SK-N-SH (cell line): ENCODE data around the gene ARHGAP10. TPM values are rescaled to one million over a fixed set of nuclear protein-coding genes. Genes with fewer than 3 reads are reported as not detected.

Experiments
- CTCF ChIA-PET: fragments of 300-600, 350-600 bp; formaldehyde crosslinking; extraction: SDS; loops from one replicate; lab custom pipeline; 2021; lab: Yijun Ruan, JAX
- POLR2A ChIA-PET: fragments of 350-600 bp; sonication (Branson Sonifier 250); formaldehyde crosslinking; extraction: SDS; loops from one replicate; lab custom pipeline; 2020; ENCODE audit warnings: antibody characterized with exemption, inconsistent platforms; lab: Yijun Ruan, JAX
- DNase-seq: peaks from one replicate; pipeline ENCODE4 v3.0.0; 2012
- H2AFZ ChIP-seq: fragments of 200-600 bp; sonication (generic); 2 replicates; pipeline ENCODE4 v1.8.1; 2016; ENCODE audit warnings: antibody characterized with exemption, mild to moderate bottlenecking, low read depth
- H3F3A ChIP-seq: fragments of 200-600 bp; sonication (generic); replicated peaks from 2 replicates; pipeline ENCODE3; 2016; ENCODE audit warnings: antibody characterized with exemption, mild to moderate bottlenecking; ENCODE audit not compliant: insufficient read depth
- H3K27ac ChIP-seq, 2 experiments: fragments of 200-500 bp in 1 of 2; fragments of 200-600 bp in 1 of 2; sonication (Bioruptor generic) in 1 of 2; sonication (generic), shearing (Covaris generic) in 1 of 2; 2 replicates each; pipeline versions ENCODE4 v1.5.1 to v1.6.1; 2014 to 2016; ENCODE audit warnings: low read depth in 2 of 2, inconsistent platforms in 1 of 2, low read length in 1 of 2, mild to moderate bottlenecking in 1 of 2, mixed read lengths in 1 of 2
- H3K27me3 ChIP-seq: fragments of 200-600 bp; sonication (generic), shearing (Covaris generic); 2 replicates; pipeline ENCODE4 v1.6.1; 2016; ENCODE audit warnings: mixed run types; ENCODE audit not compliant: insufficient read depth
- H3K36me3 ChIP-seq, 2 experiments: fragments of 200-500 bp in 1 of 2; fragments of 200-600 bp in 1 of 2; sonication (Bioruptor generic) in 1 of 2; sonication (generic) in 1 of 2; replicated peaks in 1 of 2; 2 replicates each; pipeline versions ENCODE3 to v1.5.1; 2014 to 2016; ENCODE audit warnings: low read length in 1 of 2, mild to moderate bottlenecking in 1 of 2; ENCODE audit not compliant: insufficient read depth in 2 of 2, control insufficient read depth in 1 of 2
- H3K4me1 ChIP-seq, 2 experiments: fragments of 200-500 bp in 1 of 2; fragments of 200-600 bp in 1 of 2; sonication (Bioruptor generic) in 1 of 2; sonication (generic), shearing (Covaris generic) in 1 of 2; 2 replicates each; pipeline versions ENCODE4 v1.5.1 to v1.6.1; 2014 to 2016; ENCODE audit warnings: low read depth in 1 of 2, low read length in 1 of 2, mixed run types in 1 of 2; ENCODE audit not compliant: insufficient read depth in 2 of 2, control insufficient read depth in 1 of 2
- H3K4me2 ChIP-seq: fragments of 200-600 bp; sonication (generic), shearing (Covaris generic); 2 replicates; pipeline ENCODE4 v1.6.1; 2017; ENCODE audit warnings: mixed run types
- H3K4me3 ChIP-seq, 2 experiments: fragments of 200-500 bp in 1 of 2; fragments of 200-600 bp in 1 of 2; sonication (Bioruptor generic) in 1 of 2; sonication (generic), shearing (Covaris generic) in 1 of 2; 2 replicates each; pipeline versions ENCODE4 v1.5.1 to v1.8.1; 2014 to 2016; ENCODE audit warnings: low read depth in 2 of 2, inconsistent platforms in 1 of 2, low read length in 1 of 2, mild to moderate bottlenecking in 1 of 2, mixed read lengths in 1 of 2, moderate library complexity in 1 of 2
- H3K79me2 ChIP-seq: fragments of 200-600 bp; sonication (generic); 2 replicates; pipeline ENCODE4 v1.8.1; 2017; ENCODE audit warnings: mild to moderate bottlenecking; ENCODE audit not compliant: insufficient read depth
- H3K9ac ChIP-seq: fragments of 200-600 bp; sonication (generic); 2 replicates; pipeline ENCODE4 v1.6.1; 2017; ENCODE audit warnings: mixed run types
- H3K9me2 ChIP-seq: fragments of 200-600 bp; sonication (generic); 2 replicates; pipeline ENCODE4 v1.6.1; 2017; ENCODE audit warnings: mixed run types
- H3K9me3 ChIP-seq: fragments of 200-600 bp; sonication (generic); 2 replicates; pipeline ENCODE4 v1.6.1; 2017; ENCODE audit warnings: mixed run types, mild to moderate bottlenecking, moderate library complexity
- H4K20me1 ChIP-seq: fragments of 200-600 bp; sonication (generic); 2 replicates; pipeline ENCODE4 v1.6.1; 2017; ENCODE audit warnings: mild to moderate bottlenecking, mixed run types; ENCODE audit not compliant: insufficient read depth
- CHD2 ChIP-seq: fragments of 150-350 bp; IDR thresholded peaks from 2 replicates; pipeline ENCODE4 v1.6.1; 2018; ENCODE audit warnings: low read length; ENCODE audit not compliant: partially characterized antibody
- ELF1 ChIP-seq: IDR thresholded peaks from 2 replicates; pipeline ENCODE4 v1.4.0; 2012
- EP300 ChIP-seq, 2 experiments: IDR thresholded peaks; 2 replicates each; pipeline versions ENCODE4 v1.4.0 to v1.6.1; 2012; ENCODE audit warnings: borderline replicate concordance in 1 of 2, low read depth in 1 of 2, low read length in 1 of 2
- EZH2phosphoT487 ChIP-seq: fragments of 200-600 bp; sonication (generic); IDR thresholded peaks from 2 replicates; pipeline ENCODE4 v1.6.1; 2017; ENCODE audit warnings: low read depth, mixed run types, mild to moderate bottlenecking, antibody characterized with exemption, moderate library complexity, borderline replicate concordance
- FOSL2 ChIP-seq: IDR thresholded peaks from 2 replicates; pipeline ENCODE4 v1.4.0; 2012; ENCODE audit warnings: low read depth, mild to moderate bottlenecking, moderate library complexity, borderline replicate concordance
- FOXJ3 ChIP-seq: sonication (generic); formaldehyde crosslinking; IDR thresholded peaks from 2 replicates; pipeline ENCODE4 v1.5.1; 2020; ENCODE audit warnings: mild to moderate bottlenecking, missing genetic modification reagents
- FOXM1 ChIP-seq: IDR thresholded peaks from 2 replicates; pipeline ENCODE4 v1.4.0; 2012; ENCODE audit warnings: low read depth, mild to moderate bottlenecking
- GATA2 ChIP-seq: sonication (generic); formaldehyde crosslinking; IDR thresholded peaks from 2 replicates; pipeline ENCODE4 v1.5.0; 2020; ENCODE audit warnings: mild to moderate bottlenecking, missing genetic modification reagents
- NFIC ChIP-seq: IDR thresholded peaks from 2 replicates; pipeline ENCODE4 v1.4.0; 2012; ENCODE audit warnings: borderline replicate concordance
- RXRA ChIP-seq: IDR thresholded peaks from 2 replicates; pipeline ENCODE4 v1.4.0; 2012; ENCODE audit warnings: low read depth, mild to moderate bottlenecking, borderline replicate concordance
- SIN3A ChIP-seq: IDR thresholded peaks from 2 replicates; pipeline ENCODE4 v1.6.1; 2012; ENCODE audit warnings: low read depth, mild to moderate bottlenecking, low read length, moderate library complexity, borderline replicate concordance
- SMC3 ChIP-seq: IDR thresholded peaks from 2 replicates; pipeline ENCODE4 v1.6.1; 2012; ENCODE audit warnings: low read depth, low read length, improper control_type of control experiment
- TAF1 ChIP-seq: IDR thresholded peaks from 2 replicates; pipeline ENCODE4 v1.6.1; 2012; ENCODE audit warnings: low read depth, mild to moderate bottlenecking, low read length, moderate library complexity, borderline replicate concordance
- TEAD4 ChIP-seq: IDR thresholded peaks from 2 replicates; pipeline ENCODE4 v1.4.0; 2012; ENCODE audit warnings: mild to moderate bottlenecking, borderline replicate concordance; ENCODE audit not compliant: insufficient read depth
- YY1 ChIP-seq: IDR thresholded peaks from 2 replicates; pipeline ENCODE4 v1.4.0; 2012; ENCODE audit warnings: low read depth, mild to moderate bottlenecking
- WGBS: methylation state at CpG from one replicate; pipeline ENCODE4 v1.1.6; 2017; ENCODE audit warnings: low lambda C conversion rate; 5-methylcytosine and 5-hydroxymethylcytosine counted together
- polyA plus RNA-seq, 3 experiments: library from polyadenylated mRNA; depleted of rRNA; stranded (reverse); fragments of >200 nt; gene quantifications; 2 replicates each; pipeline ENCODE4 v1.2.3, GENCODE V29; 2012
- TF ChIP-seq, protein P1 (sequence below): IDR thresholded peaks from 2 replicates; pipeline ENCODE4; 2012
- TF ChIP-seq, protein P2 (sequence below): fragments of 150-350 bp; IDR thresholded peaks from 2 replicates; pipeline ENCODE4 v1.6.1; 2016; ENCODE audit warnings: mild to moderate bottlenecking, low read depth, low read length
- TF ChIP-seq, protein P3 (sequence below): IDR thresholded peaks from 2 replicates; pipeline ENCODE4 v1.4.0; 2012; ENCODE audit warnings: low read depth
- TF ChIP-seq, protein P4 (sequence below): fragments of 150-350 bp; IDR thresholded peaks from 2 replicates; pipeline ENCODE4 v1.6.1; 2017; ENCODE audit warnings: antibody characterized with exemption, low read length, low read depth, borderline replicate concordance

ARHGAP10 gene
- polyA plus RNA-seq, 1 of the 3 experiments (the other 2 are of a cell fraction) = 15.1 TPM

DNA sequence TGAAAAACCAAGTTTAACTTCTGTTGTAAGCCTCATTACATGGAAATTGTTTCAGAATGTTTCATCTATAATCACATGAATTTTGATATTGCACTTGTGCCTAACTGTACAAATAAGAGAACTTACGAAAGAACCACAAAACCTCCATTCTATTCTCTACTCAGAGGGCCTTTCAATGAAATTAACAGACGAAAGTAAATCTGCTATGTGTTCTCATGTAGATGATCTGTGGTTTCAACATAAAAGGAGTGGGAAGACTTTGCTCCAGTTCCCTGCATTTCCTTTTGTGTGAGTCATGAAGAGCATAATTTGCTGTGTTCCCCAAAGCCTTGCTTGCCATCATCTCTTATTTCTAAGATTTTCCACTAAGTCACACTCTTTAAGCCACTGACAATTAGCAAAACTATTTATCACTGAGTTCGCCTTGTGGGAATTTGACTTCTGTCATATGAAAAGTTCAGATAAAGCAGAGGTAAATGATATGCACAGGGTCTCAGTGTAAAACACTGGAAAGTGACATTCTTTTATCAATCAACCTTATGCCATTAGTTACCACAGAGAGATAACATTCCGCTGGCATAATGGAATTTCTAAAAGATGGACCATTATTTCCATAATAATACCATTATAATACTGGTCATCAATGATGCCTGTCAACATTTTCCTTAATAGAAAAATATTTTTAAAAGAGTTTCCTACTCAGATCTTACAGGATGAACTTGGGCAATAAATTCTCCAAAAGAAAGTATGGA, 380.5 kb downstream of the ARHGAP10 start:
- POLR2A ChIA-PET = no interaction called here
- Histone ChIP-seq H3K27ac (no peak overlapping the region), H3K9me3 (no peaks in the 10 kb centered on the region), H3K79me2 (no peaks in the 10 kb centered on the region), H3K4me2 (no peak overlapping the region; the same call in 1 of the 2 replicates), H3K9me2 (no peaks in the 10 kb centered on the region), H3K36me3 (no peaks in the 10 kb centered on the region), H3K27me3 (no peaks in the 10 kb centered on the region), H4K20me1 (no peaks in the 10 kb centered on the region), H2AFZ (no peak overlapping the region), H3F3A (peaks cover 11% of the 10 kb centered on the region), H3K4me1 (peaks cover 10% of the 10 kb centered on the region in 2 experiments; a peak in 3 of 4 replicates), H3K4me3 (no peak overlapping the region), H3K9ac (no peak overlapping the region)
- CTCF ChIA-PET = no interaction called here
- no peak for TF ChIP-seq YY1
- TF ChIP-seq FOXJ3 (CRISPR knock-in tag) = no peak
- peak; percentile 24; the same call in 1 of the 2 replicates for TF ChIP-seq FOSL2
- TF ChIP-seq RXRA = no peak
- TF ChIP-seq, protein P1, sequence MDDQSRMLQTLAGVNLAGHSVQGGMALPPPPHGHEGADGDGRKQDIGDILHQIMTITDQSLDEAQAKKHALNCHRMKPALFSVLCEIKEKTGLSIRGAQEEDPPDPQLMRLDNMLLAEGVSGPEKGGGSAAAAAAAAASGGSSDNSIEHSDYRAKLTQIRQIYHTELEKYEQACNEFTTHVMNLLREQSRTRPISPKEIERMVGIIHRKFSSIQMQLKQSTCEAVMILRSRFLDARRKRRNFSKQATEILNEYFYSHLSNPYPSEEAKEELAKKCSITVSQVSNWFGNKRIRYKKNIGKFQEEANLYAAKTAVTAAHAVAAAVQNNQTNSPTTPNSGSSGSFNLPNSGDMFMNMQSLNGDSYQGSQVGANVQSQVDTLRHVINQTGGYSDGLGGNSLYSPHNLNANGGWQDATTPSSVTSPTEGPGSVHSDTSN = peak; percentile 35; the same call in 1 of the 2 replicates
- DNase-seq = no peak
- 37% methylated on average over 4 of the region's 4 CpGs for WGBS

DNA sequence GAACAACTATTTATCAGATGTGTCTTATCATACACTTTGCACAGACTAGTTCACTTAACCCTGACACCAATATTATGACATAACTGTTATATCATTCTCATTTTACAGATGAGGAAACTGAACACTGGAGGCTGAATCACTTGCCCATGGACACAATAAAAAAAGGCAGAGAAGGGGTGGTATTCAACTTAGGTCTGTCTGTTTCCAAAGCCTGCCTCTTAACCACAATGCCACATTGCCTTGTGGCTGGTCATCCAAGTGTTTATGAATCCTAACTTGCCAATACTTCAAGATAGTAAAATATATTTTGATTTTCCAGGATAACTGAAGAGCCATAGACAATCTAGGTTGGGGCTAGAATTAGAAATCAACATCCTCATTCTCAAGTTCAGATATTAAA, 382.5 kb downstream of the ARHGAP10 start:
- H3K27ac ChIP-seq = no peak overlapping the region
- no peaks in the 10 kb centered on the region for H3K36me3 ChIP-seq
- no peak overlapping the region for H2AFZ ChIP-seq
- no peak for DNase-seq
- peaks cover 11% of the 10 kb centered on the region for H3F3A ChIP-seq
- no peaks in the 10 kb centered on the region for H4K20me1 ChIP-seq
- peaks cover 10% of the 10 kb centered on the region in 2 experiments; a peak in 3 of 4 replicates for H3K4me1 ChIP-seq
- no peak for TF ChIP-seq TAF1
- TF ChIP-seq TEAD4 = no peak
- TF ChIP-seq SIN3A = no peak
- no peak for TF ChIP-seq FOXM1
- no peak for TF ChIP-seq SMC3
- TF ChIP-seq, protein P2, sequence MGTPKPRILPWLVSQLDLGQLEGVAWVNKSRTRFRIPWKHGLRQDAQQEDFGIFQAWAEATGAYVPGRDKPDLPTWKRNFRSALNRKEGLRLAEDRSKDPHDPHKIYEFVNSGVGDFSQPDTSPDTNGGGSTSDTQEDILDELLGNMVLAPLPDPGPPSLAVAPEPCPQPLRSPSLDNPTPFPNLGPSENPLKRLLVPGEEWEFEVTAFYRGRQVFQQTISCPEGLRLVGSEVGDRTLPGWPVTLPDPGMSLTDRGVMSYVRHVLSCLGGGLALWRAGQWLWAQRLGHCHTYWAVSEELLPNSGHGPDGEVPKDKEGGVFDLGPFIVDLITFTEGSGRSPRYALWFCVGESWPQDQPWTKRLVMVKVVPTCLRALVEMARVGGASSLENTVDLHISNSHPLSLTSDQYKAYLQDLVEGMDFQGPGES = no peak
- no peak for TF ChIP-seq GATA2
- no peak for TF ChIP-seq FOSL2
- no peak for TF ChIP-seq CHD2
- TF ChIP-seq EP300 (IDR thresholded peaks at IDR 0.05; ENCODE audit: borderline replicate concordance in 1 of 2, low read depth in 1 of 2, low read length in 1 of 2) = no peak
- TF ChIP-seq, protein P1 = no peak
- TF ChIP-seq, protein P3, sequence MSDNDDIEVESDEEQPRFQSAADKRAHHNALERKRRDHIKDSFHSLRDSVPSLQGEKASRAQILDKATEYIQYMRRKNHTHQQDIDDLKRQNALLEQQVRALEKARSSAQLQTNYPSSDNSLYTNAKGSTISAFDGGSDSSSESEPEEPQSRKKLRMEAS = no peak
- TF ChIP-seq ELF1 = no peak
- TF ChIP-seq, protein P4, sequence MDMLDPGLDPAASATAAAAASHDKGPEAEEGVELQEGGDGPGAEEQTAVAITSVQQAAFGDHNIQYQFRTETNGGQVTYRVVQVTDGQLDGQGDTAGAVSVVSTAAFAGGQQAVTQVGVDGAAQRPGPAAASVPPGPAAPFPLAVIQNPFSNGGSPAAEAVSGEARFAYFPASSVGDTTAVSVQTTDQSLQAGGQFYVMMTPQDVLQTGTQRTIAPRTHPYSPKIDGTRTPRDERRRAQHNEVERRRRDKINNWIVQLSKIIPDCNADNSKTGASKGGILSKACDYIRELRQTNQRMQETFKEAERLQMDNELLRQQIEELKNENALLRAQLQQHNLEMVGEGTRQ = no peak
- no peak for TF ChIP-seq NFIC
- no peak for TF ChIP-seq EZH2phosphoT487
- TF ChIP-seq, all 33 proteins: peak for 0
- H3K9ac ChIP-seq = no peak overlapping the region
- no peaks in the 10 kb centered on the region for H3K9me3 ChIP-seq
- no peaks in the 10 kb centered on the region for H3K79me2 ChIP-seq
- no peaks in the 10 kb centered on the region for H3K27me3 ChIP-seq
- ChIA-PET POLR2A (no interaction called here), CTCF (no interaction called here)
- no peak overlapping the region for H3K4me2 ChIP-seq
- H3K9me2 ChIP-seq = no peaks in the 10 kb centered on the region
- H3K4me3 ChIP-seq = no peak overlapping the region
